NCI-H2107 (cell line): ENCODE data around the gene RAMP3.
"Not testable (repeated sequence)": the region's sequence is repeated elsewhere in the genome, so short reads cannot be mapped to it uniquely, and the experiment has no call there.

ENCODE experiments used
- DNase-seq: peaks from one replicate; lab custom pipeline; 2025; lab: John Stamatoyannopoulos, UW

RAMP3 gene

GRCh38 chr7:45157286-45157652 is 322 bp upstream of the RAMP3 start:
- no peak for DNase-seq

GRCh38 chr7:45158471-45158870 is 880 bp downstream of the RAMP3 start:
- no peak for DNase-seq

- no peak for DNase-seq
These were observed 1.7 kb downstream of the RAMP3 start for GRCh38 chr7:45159296-45159695.

- DNase-seq, result no peak
These were observed 2.9 kb downstream of the RAMP3 start for GRCh38 chr7:45160417-45160881.

GRCh38 chr7:45161138-45161537 is 3.5 kb downstream of the RAMP3 start:
- DNase-seq, result no peak

- no peak for DNase-seq
These were observed 4.3 kb downstream of the RAMP3 start for GRCh38 chr7:45161842-45162241.

GRCh38 chr7:45162311-45162845 is 4.8 kb downstream of the RAMP3 start:
- DNase-seq, result no peak

GRCh38 chr7:45162943-45163691 is 5.5 kb downstream of the RAMP3 start:
- DNase-seq, result no peak

- no peak for DNase-seq
These were observed 6.1 kb downstream of the RAMP3 start for GRCh38 chr7:45163692-45164052.

GRCh38 chr7:45164271-45164670 is 6.7 kb downstream of the RAMP3 start:
- not testable (repeated sequence) for DNase-seq

- DNase-seq, result no peak
These were observed 8.3 kb downstream of the RAMP3 start for GRCh38 chr7:45165857-45166256.

GRCh38 chr7:45171946-45172345 is 14.4 kb downstream of the RAMP3 start:
- no peak for DNase-seq

- no peak for DNase-seq
These were observed 16.2 kb downstream of the RAMP3 start for GRCh38 chr7:45173596-45174327.

- no peak for DNase-seq
These were observed 16.7 kb downstream of the RAMP3 start for GRCh38 chr7:45174328-45174610.

GRCh38 chr7:45174966-45175765 is 17.6 kb downstream of the RAMP3 start:
- DNase-seq, result no peak

GRCh38 chr7:45176091-45176490 is 18.5 kb downstream of the RAMP3 start:
- DNase-seq, result no peak

GRCh38 chr7:45176886-45177731 is 19.5 kb downstream of the RAMP3 start:
- no peak for DNase-seq

- DNase-seq, result no peak
These were observed 20.2 kb downstream of the RAMP3 start for GRCh38 chr7:45177801-45178200.

- DNase-seq, result no peak
These were observed 20.9 kb downstream of the RAMP3 start for GRCh38 chr7:45178241-45179225.

- no peak for DNase-seq
These were observed 22.1 kb downstream of the RAMP3 start for GRCh38 chr7:45179666-45180065.
